ENCODE results near the gene APBA1. TPM values are rescaled to one million over a fixed set of nuclear protein-coding genes. Genes with fewer than 3 reads are reported as not detected.

APBA1 gene
- total RNA-seq, 5 donors from 2014 or later (not counting 1 experiment from before 2014, with no cell fraction given): 0.51 to 1.8 (median 0.78) TPM

- peaks cover 4 to 5% of the 10 kb centered on the region in 2 donors for H3K27me3 Mint-ChIP-seq
- H3K36me3 Mint-ChIP-seq: no peaks in the 10 kb centered on the region
- no peak overlapping the region for H3K4me3 Mint-ChIP-seq
- Histone ChIP-seq H3K4me1 (ENCODE audit: control insufficient read depth in 1 of 2, extremely low read depth in 1 of 2, insufficient read depth in 2 of 2, low read length in 2 of 2) (no peaks in the 10 kb centered on the region), H3K36me3 (ENCODE audit: control insufficient read depth in 2 of 2, extremely low read depth in 1 of 2, insufficient read depth in 1 of 2, low read length in 1 of 2) (no peaks in the 10 kb centered on the region), H3K27me3 (replicated peaks in 1 of 2; ENCODE audit: control insufficient read depth in 2 of 2, extremely low read depth in 1 of 2, insufficient read depth in 2 of 2, low read length in 1 of 2) (peaks cover 0 to 2% of the 10 kb centered on the region in 2 experiments), H3K27ac (ENCODE audit: low read length) (no peak overlapping the region), H3K9me3 (no peaks in the 10 kb centered on the region), H3K4me3 (ENCODE audit: control insufficient read depth in 1 of 2, extremely low read depth in 1 of 2, low read length in 1 of 2) (no peak overlapping the region)
- H3K9me3 Mint-ChIP-seq: no peaks in the 10 kb centered on the region
- ATAC-seq (replicated peaks in 1 of 4) (no peak), DNase-seq (no peak)
- H3K27ac Mint-ChIP-seq: no peak overlapping the region
- ChIA-PET CTCF (no interaction called here), POLR2A (no interaction called here)
- 79% methylated on average over 3 of the region's 4 CpGs for WGBS (ENCODE audit: insufficient coverage)
- H3K4me1 Mint-ChIP-seq: no peaks in the 10 kb centered on the region
These were observed 98.1 kb downstream of the APBA1 start for GRCh38 chr9:69574057-69574456.

- no peaks in the 10 kb centered on the region for H3K9me3 Mint-ChIP-seq
- H3K27me3 ChIP-seq (replicated peaks in 1 of 2; ENCODE audit: control insufficient read depth in 2 of 2, extremely low read depth in 1 of 2, insufficient read depth in 2 of 2, low read length in 1 of 2): peaks cover 0 to 2% of the 10 kb centered on the region in 2 experiments
- peaks cover 4 to 5% of the 10 kb centered on the region in 2 donors for H3K27me3 Mint-ChIP-seq
- ATAC-seq (replicated peaks in 1 of 4) (no peak), DNase-seq (no peak)
- H3K27ac Mint-ChIP-seq: no peak overlapping the region
- H3K9me3 ChIP-seq: no peaks in the 10 kb centered on the region
- no peak overlapping the region for H3K4me3 ChIP-seq (ENCODE audit: control insufficient read depth in 1 of 2, extremely low read depth in 1 of 2, low read length in 1 of 2)
- no peaks in the 10 kb centered on the region for H3K4me1 ChIP-seq (ENCODE audit: control insufficient read depth in 1 of 2, extremely low read depth in 1 of 2, insufficient read depth in 2 of 2, low read length in 2 of 2)
- H3K36me3 ChIP-seq (ENCODE audit: control insufficient read depth in 2 of 2, extremely low read depth in 1 of 2, insufficient read depth in 1 of 2, low read length in 1 of 2): no peaks in the 10 kb centered on the region
- H3K36me3 Mint-ChIP-seq: no peaks in the 10 kb centered on the region
- H3K27ac ChIP-seq (ENCODE audit: low read length): no peak overlapping the region
- H3K4me1 Mint-ChIP-seq: no peaks in the 10 kb centered on the region
- CTCF ChIA-PET: no interaction called here
- WGBS (ENCODE audit: insufficient coverage): no CpG with 5 or more reads among the region's 4 CpGs
- POLR2A ChIA-PET: no interaction called here
- H3K4me3 Mint-ChIP-seq: no peak overlapping the region
These were observed 98.5 kb downstream of the APBA1 start for GRCh38 chr9:69573651-69574050.

- no peaks in the 10 kb centered on the region for H3K36me3 Mint-ChIP-seq
- ChIA-PET POLR2A (no interaction called here), CTCF (no interaction called here)
- no peak overlapping the region for H3K4me3 Mint-ChIP-seq
- H3K9me3 Mint-ChIP-seq: no peaks in the 10 kb centered on the region
- no peaks in the 10 kb centered on the region for H3K9me3 ChIP-seq
- H3K27me3 ChIP-seq (replicated peaks in 1 of 2; ENCODE audit: control insufficient read depth in 2 of 2, extremely low read depth in 1 of 2, insufficient read depth in 2 of 2, low read length in 1 of 2): peaks cover 0 to 2% of the 10 kb centered on the region in 2 experiments
- H3K4me1 ChIP-seq (ENCODE audit: control insufficient read depth in 1 of 2, extremely low read depth in 1 of 2, insufficient read depth in 2 of 2, low read length in 2 of 2): no peaks in the 10 kb centered on the region
- no peak overlapping the region for H3K27ac ChIP-seq (ENCODE audit: low read length)
- no peak for ATAC-seq (replicated peaks in 1 of 4)
- no peak for DNase-seq
- no peaks in the 10 kb centered on the region for H3K4me1 Mint-ChIP-seq
- no peaks in the 10 kb centered on the region for H3K36me3 ChIP-seq (ENCODE audit: control insufficient read depth in 2 of 2, extremely low read depth in 1 of 2, insufficient read depth in 1 of 2, low read length in 1 of 2)
- H3K27me3 Mint-ChIP-seq: peaks cover 4 to 5% of the 10 kb centered on the region in 2 donors
- H3K27ac Mint-ChIP-seq: no peak overlapping the region
- no peak overlapping the region for H3K4me3 ChIP-seq (ENCODE audit: control insufficient read depth in 1 of 2, extremely low read depth in 1 of 2, low read length in 1 of 2)
These were observed 99.6 kb downstream of the APBA1 start for GRCh38 chr9:69572611-69573010.

DNA sequence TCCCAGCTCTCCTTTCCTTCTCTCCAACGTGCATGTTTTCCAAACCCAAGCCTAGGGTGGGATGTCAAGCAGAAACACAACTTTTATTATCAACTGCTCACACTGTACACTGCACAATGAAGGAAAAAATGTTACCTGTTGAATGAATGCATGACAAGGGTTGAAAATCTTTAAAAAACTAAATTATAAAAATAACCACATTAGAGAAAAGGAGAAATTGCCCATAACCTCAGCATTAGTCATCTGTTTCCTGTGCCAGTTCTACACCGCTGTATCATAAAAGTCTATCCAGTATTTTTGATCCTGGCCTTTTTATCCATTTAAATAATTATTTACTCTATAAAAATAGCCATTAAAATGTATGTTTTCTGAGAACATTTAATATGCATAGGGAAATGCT lies 101.1 kb downstream of the APBA1 start:
- Mint-ChIP-seq H3K27me3 (peaks cover 4 to 7% of the 10 kb centered on the region in 2 donors), H3K36me3 (no peaks in the 10 kb centered on the region), H3K9me3 (no peaks in the 10 kb centered on the region), H3K4me1 (no peaks in the 10 kb centered on the region), H3K27ac (no peak overlapping the region), H3K4me3 (no peak overlapping the region)
- H3K4me1 ChIP-seq (ENCODE audit: control insufficient read depth in 1 of 2, extremely low read depth in 1 of 2, insufficient read depth in 2 of 2, low read length in 2 of 2): no peaks in the 10 kb centered on the region
- H3K36me3 ChIP-seq (ENCODE audit: control insufficient read depth in 2 of 2, extremely low read depth in 1 of 2, insufficient read depth in 1 of 2, low read length in 1 of 2): no peaks in the 10 kb centered on the region
- WGBS (ENCODE audit: insufficient coverage): no CpG with 5 or more reads among the region's 2 CpGs
- ATAC-seq (replicated peaks in 1 of 4): no peak
- H3K27ac ChIP-seq (ENCODE audit: low read length): no peak overlapping the region
- H3K27me3 ChIP-seq (replicated peaks in 1 of 2; ENCODE audit: control insufficient read depth in 2 of 2, extremely low read depth in 1 of 2, insufficient read depth in 2 of 2, low read length in 1 of 2): peaks cover 0 to 2% of the 10 kb centered on the region in 2 experiments
- no peak overlapping the region for H3K4me3 ChIP-seq (ENCODE audit: control insufficient read depth in 1 of 2, extremely low read depth in 1 of 2, low read length in 1 of 2)
- ChIA-PET CTCF (no interaction called here), POLR2A (no interaction called here)
- no peak for DNase-seq
- H3K9me3 ChIP-seq: no peaks in the 10 kb centered on the region

- Histone ChIP-seq H3K36me3 (ENCODE audit: control insufficient read depth in 2 of 2, extremely low read depth in 1 of 2, insufficient read depth in 1 of 2, low read length in 1 of 2) (no peaks in the 10 kb centered on the region), H3K27ac (ENCODE audit: low read length) (no peak overlapping the region), H3K4me1 (ENCODE audit: control insufficient read depth in 1 of 2, extremely low read depth in 1 of 2, insufficient read depth in 2 of 2, low read length in 2 of 2) (no peaks in the 10 kb centered on the region), H3K4me3 (ENCODE audit: control insufficient read depth in 1 of 2, extremely low read depth in 1 of 2, low read length in 1 of 2) (no peak overlapping the region), H3K27me3 (replicated peaks in 1 of 2; ENCODE audit: control insufficient read depth in 2 of 2, extremely low read depth in 1 of 2, insufficient read depth in 2 of 2, low read length in 1 of 2) (peaks cover 0 to 2% of the 10 kb centered on the region in 2 experiments), H3K9me3 (no peaks in the 10 kb centered on the region)
- no peak overlapping the region for H3K27ac Mint-ChIP-seq
- DNase-seq: no peak
- WGBS (ENCODE audit: insufficient coverage): 92% methylated on average over 2 of the region's 3 CpGs
- POLR2A ChIA-PET: no interaction called here
- CTCF ChIA-PET: no interaction called here
- no peaks in the 10 kb centered on the region for H3K4me1 Mint-ChIP-seq
- no peaks in the 10 kb centered on the region for H3K9me3 Mint-ChIP-seq
- no peaks in the 10 kb centered on the region for H3K36me3 Mint-ChIP-seq
- peaks cover 5 to 11% of the 10 kb centered on the region in 2 donors for H3K27me3 Mint-ChIP-seq
- no peak overlapping the region for H3K4me3 Mint-ChIP-seq
- no peak for ATAC-seq (replicated peaks in 1 of 4)
These were observed 102.3 kb downstream of the APBA1 start for GRCh38 chr9:69569738-69570451.

- DNase-seq (no peak), ATAC-seq (replicated peaks in 1 of 4) (no peak)
- H3K4me3 Mint-ChIP-seq: no peak overlapping the region
- no peaks in the 10 kb centered on the region for H3K36me3 Mint-ChIP-seq
- WGBS (ENCODE audit: insufficient coverage): 60% methylated on average over 1 of the region's 1 CpG
- H3K4me1 Mint-ChIP-seq: no peaks in the 10 kb centered on the region
- no peaks in the 10 kb centered on the region for H3K9me3 ChIP-seq
- no peaks in the 10 kb centered on the region for H3K4me1 ChIP-seq (ENCODE audit: control insufficient read depth in 1 of 2, extremely low read depth in 1 of 2, insufficient read depth in 2 of 2, low read length in 2 of 2)
- H3K27ac Mint-ChIP-seq: no peak overlapping the region
- no peak overlapping the region for H3K27ac ChIP-seq (ENCODE audit: low read length)
- CTCF ChIA-PET: no interaction called here
- POLR2A ChIA-PET: no interaction called here
- H3K9me3 Mint-ChIP-seq: no peaks in the 10 kb centered on the region
- H3K27me3 Mint-ChIP-seq: peaks cover 3 to 13% of the 10 kb centered on the region in 2 donors
- no peaks in the 10 kb centered on the region for H3K27me3 ChIP-seq (replicated peaks in 1 of 2; ENCODE audit: control insufficient read depth in 2 of 2, extremely low read depth in 1 of 2, insufficient read depth in 2 of 2, low read length in 1 of 2)
- H3K36me3 ChIP-seq (ENCODE audit: control insufficient read depth in 2 of 2, extremely low read depth in 1 of 2, insufficient read depth in 1 of 2, low read length in 1 of 2): no peaks in the 10 kb centered on the region
- no peak overlapping the region for H3K4me3 ChIP-seq (ENCODE audit: control insufficient read depth in 1 of 2, extremely low read depth in 1 of 2, low read length in 1 of 2)
These were observed 107.6 kb downstream of the APBA1 start for GRCh38 chr9:69564557-69564956.

DNA sequence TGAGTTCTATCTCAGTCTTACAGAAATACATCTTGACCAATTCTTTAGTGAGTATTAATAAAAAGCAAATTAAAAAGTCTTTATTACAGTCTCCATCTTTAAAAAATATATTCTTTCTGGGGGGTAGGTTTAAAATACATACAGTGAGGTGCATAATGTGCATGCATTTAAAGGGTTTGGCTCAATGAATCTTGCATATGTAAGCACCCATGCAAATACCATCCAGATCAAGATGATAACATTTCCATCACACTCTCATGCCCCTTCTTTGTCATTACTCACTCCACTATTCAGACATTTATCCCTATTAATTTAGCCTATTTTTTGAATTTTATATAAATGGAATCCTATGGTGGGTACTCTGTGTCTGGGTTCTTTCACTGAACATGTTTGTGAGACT lies 113.0 kb downstream of the APBA1 start:
- no peaks in the 10 kb centered on the region for H3K36me3 Mint-ChIP-seq
- no peak overlapping the region for H3K27ac Mint-ChIP-seq
- no peak for ATAC-seq (replicated peaks in 1 of 4)
- H3K9me3 Mint-ChIP-seq: no peaks in the 10 kb centered on the region
- no peak overlapping the region for H3K4me3 Mint-ChIP-seq
- Histone ChIP-seq H3K27me3 (replicated peaks in 1 of 2; ENCODE audit: control insufficient read depth in 2 of 2, extremely low read depth in 1 of 2, insufficient read depth in 2 of 2, low read length in 1 of 2) (no peaks in the 10 kb centered on the region), H3K4me3 (ENCODE audit: control insufficient read depth in 1 of 2, extremely low read depth in 1 of 2, low read length in 1 of 2) (no peak overlapping the region), H3K4me1 (ENCODE audit: control insufficient read depth in 1 of 2, extremely low read depth in 1 of 2, insufficient read depth in 2 of 2, low read length in 2 of 2) (no peaks in the 10 kb centered on the region), H3K27ac (ENCODE audit: low read length) (no peak overlapping the region), H3K36me3 (ENCODE audit: control insufficient read depth in 2 of 2, extremely low read depth in 1 of 2, insufficient read depth in 1 of 2, low read length in 1 of 2) (no peaks in the 10 kb centered on the region), H3K9me3 (no peaks in the 10 kb centered on the region)
- H3K4me1 Mint-ChIP-seq: no peaks in the 10 kb centered on the region
- CTCF ChIA-PET: no interaction called here
- no peak for DNase-seq
- POLR2A ChIA-PET: no interaction called here
- peaks cover 3 to 15% of the 10 kb centered on the region in 2 donors for H3K27me3 Mint-ChIP-seq

Measured in T-cell (primary cell).